Measurements from ENCODE around the gene TRAF3IP1. TPM values are rescaled to one million over a fixed set of nuclear protein-coding genes. Genes with fewer than 3 reads are reported as not detected.

TRAF3IP1 gene
- total RNA-seq, 6 experiments from 2014 or later = 15.7 to 21.7 (median 17.6) TPM

DNA sequence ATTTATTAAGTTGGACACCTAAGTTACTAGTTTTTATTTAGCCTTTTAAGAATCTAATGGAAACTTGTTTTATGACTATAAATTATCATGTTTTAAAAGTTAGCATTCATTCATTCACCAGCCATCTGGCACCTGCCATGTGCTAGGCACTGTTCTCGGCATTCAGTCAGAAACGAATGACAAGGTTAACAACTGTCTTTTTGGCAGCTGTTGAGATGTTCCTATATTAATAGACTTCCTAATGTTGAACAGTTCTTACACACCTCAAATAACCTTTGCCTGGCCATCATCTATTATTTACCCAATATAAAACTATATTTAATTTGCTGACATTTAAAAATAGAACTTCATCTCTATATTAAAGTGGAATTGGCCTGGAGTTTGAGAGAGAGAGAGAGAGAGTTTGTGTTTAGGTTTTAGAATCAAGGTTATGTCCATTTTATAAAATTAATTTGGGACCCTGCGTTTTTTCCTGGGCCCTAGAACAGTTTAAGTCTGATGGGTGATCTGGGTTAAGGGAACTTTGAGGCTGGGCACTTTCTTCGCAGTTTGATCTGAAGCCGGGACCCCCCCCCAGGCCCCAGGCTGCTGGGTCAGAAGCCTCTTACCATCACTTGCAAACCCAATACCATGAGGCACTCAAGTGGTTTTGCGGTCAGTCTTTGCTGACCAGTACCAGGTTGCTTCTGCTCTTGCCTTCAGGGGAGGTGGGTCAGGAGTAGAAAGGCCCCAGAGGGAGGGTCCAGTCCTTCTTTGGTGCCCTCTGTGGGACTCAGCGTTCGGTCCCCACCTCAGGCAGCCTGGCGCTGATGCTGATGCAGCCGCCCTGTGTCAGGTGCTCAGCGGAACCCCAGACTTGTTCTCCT lies 58.1 kb downstream of the TRAF3IP1 start:
- Mint-ChIP-seq H3K36me3 (ENCODE audit: low read depth) (peaks cover 14% of the 10 kb centered on the region), H3K9me3 (no peaks in the 10 kb centered on the region), H3K27ac (no peak overlapping the region), H3K4me1 (ENCODE audit: low read depth) (peaks cover 29% of the 10 kb centered on the region), H3K27me3 (ENCODE audit: insufficient read depth) (no peaks in the 10 kb centered on the region; the same call in 1 of the 2 replicates), H3K4me3 (no peak overlapping the region)
- TF ChIP-seq, protein P1, sequence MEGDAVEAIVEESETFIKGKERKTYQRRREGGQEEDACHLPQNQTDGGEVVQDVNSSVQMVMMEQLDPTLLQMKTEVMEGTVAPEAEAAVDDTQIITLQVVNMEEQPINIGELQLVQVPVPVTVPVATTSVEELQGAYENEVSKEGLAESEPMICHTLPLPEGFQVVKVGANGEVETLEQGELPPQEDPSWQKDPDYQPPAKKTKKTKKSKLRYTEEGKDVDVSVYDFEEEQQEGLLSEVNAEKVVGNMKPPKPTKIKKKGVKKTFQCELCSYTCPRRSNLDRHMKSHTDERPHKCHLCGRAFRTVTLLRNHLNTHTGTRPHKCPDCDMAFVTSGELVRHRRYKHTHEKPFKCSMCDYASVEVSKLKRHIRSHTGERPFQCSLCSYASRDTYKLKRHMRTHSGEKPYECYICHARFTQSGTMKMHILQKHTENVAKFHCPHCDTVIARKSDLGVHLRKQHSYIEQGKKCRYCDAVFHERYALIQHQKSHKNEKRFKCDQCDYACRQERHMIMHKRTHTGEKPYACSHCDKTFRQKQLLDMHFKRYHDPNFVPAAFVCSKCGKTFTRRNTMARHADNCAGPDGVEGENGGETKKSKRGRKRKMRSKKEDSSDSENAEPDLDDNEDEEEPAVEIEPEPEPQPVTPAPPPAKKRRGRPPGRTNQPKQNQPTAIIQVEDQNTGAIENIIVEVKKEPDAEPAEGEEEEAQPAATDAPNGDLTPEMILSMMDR (IDR thresholded peaks at IDR 0.05) = no peak
- DNase-seq = no peak

DNA sequence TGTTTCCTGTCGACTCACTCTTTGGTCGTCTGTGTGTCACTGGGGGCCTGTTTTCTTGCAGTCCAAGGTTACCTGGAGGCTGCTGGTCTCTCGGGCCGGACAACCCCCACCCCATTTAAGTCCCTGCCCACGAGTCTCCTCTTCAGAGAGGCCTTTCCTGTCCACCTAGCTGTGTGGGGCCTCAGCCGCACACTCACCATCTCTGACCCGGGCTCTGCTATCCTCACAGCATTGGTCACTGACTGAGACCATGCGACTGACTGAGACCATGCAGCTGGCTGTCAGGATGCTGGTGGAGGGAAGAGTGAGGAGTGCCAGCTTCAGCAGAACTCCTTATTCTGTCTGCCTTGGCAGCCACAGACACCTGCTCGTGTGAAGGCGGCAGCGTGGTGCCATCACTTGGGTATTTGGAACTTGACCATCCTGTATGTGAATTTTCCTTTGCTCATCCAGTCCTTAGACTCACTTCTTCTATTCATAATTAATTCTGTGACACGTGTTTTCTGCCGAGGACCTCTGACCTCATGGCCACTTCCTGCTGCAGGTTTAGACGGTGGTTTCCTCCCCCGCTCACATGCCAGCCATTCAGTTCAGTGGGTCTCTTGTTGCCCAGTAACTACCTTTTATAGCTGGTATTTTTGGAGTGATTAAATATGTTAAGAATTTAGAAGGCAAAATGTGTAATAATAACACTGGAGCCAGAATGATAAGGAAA lies 58.9 kb downstream of the TRAF3IP1 start:
- Mint-ChIP-seq H3K27me3 (ENCODE audit: insufficient read depth) (no peaks in the 10 kb centered on the region; the same call in 1 of the 2 replicates), H3K9me3 (no peaks in the 10 kb centered on the region), H3K36me3 (ENCODE audit: low read depth) (peaks cover 15% of the 10 kb centered on the region), H3K27ac (no peak overlapping the region; the same call in 1 of the 2 replicates), H3K4me3 (no peak overlapping the region), H3K4me1 (ENCODE audit: low read depth) (peaks cover 29% of the 10 kb centered on the region)
- TF ChIP-seq, protein P1 (IDR thresholded peaks at IDR 0.05) = no peak
- no peak for DNase-seq

GRCh38 chr2:238380336-238380735 lies 60.0 kb downstream of the TRAF3IP1 start:
- H3K27me3 Mint-ChIP-seq (ENCODE audit: insufficient read depth) = no peaks in the 10 kb centered on the region; the same call in 1 of the 2 replicates
- H3K4me1 Mint-ChIP-seq (ENCODE audit: low read depth) = peaks cover 29% of the 10 kb centered on the region
- no peak overlapping the region for H3K4me3 Mint-ChIP-seq
- peaks cover 15% of the 10 kb centered on the region for H3K36me3 Mint-ChIP-seq (ENCODE audit: low read depth)
- H3K27ac Mint-ChIP-seq = no peak overlapping the region
- TF ChIP-seq, protein P1 (IDR thresholded peaks at IDR 0.05) = no peak
- no peak for DNase-seq
- H3K9me3 Mint-ChIP-seq = no peaks in the 10 kb centered on the region

GRCh38 chr2:238380785-238381184 lies 60.5 kb downstream of the TRAF3IP1 start:
- TF ChIP-seq, protein P1 (IDR thresholded peaks at IDR 0.05) = no peak
- Mint-ChIP-seq H3K4me1 (ENCODE audit: low read depth) (peaks cover 29% of the 10 kb centered on the region), H3K4me3 (no peak overlapping the region), H3K9me3 (no peaks in the 10 kb centered on the region), H3K27me3 (ENCODE audit: insufficient read depth) (no peaks in the 10 kb centered on the region; the same call in 1 of the 2 replicates), H3K27ac (no peak overlapping the region), H3K36me3 (ENCODE audit: low read depth) (peaks cover 15% of the 10 kb centered on the region)
- peak; percentile 27 for DNase-seq

GRCh38 chr2:238381341-238382115 lies 61.2 kb downstream of the TRAF3IP1 start:
- Mint-ChIP-seq H3K4me1 (ENCODE audit: low read depth) (peaks cover 29% of the 10 kb centered on the region), H3K9me3 (no peaks in the 10 kb centered on the region), H3K36me3 (ENCODE audit: low read depth) (peaks cover 15% of the 10 kb centered on the region), H3K4me3 (no peak overlapping the region), H3K27ac (no peak overlapping the region), H3K27me3 (ENCODE audit: insufficient read depth) (no peaks in the 10 kb centered on the region; the same call in 1 of the 2 replicates)
- TF ChIP-seq, protein P1 (IDR thresholded peaks at IDR 0.05) = no peak
- DNase-seq = no peak

All from HFFc6 (cell line).